ENCODE results near the gene TM4SF20.

GRCh38 chr2:227402321-227402720, 23.2 kb upstream of the TM4SF20 start:
- TF ChIP-seq POLR2A (IDR thresholded peaks at IDR 0.05; ENCODE audit: low read depth, low read length) (no peak), POLR2AphosphoS5 (IDR thresholded peaks at IDR 0.05; ENCODE audit: low read depth, low read length) (no peak), TAF1 (IDR thresholded peaks at IDR 0.05; ENCODE audit: low read depth, low read length) (no peak)
